OCI-LY1 (cell line): ENCODE results near the gene ATP6V0A1.

ENCODE experiments used
- EZH2 ChIP-seq: fragments of 200-600 bp; sonication (generic), shearing (Covaris generic); IDR thresholded peaks from 2 replicates; pipeline ENCODE4 v1.8.0; 2017; ENCODE audit warnings: borderline replicate concordance, mixed run types, mild to moderate bottlenecking, antibody characterized with exemption, low read length, moderate library complexity, mixed read lengths
- TF ChIP-seq, protein P1 (sequence below): fragments of 200-600 bp; sonication (generic), shearing (Covaris generic); IDR thresholded peaks from 2 replicates; pipeline ENCODE4 v1.5.1; 2017; ENCODE audit warnings: mild to moderate bottlenecking, antibody characterized with exemption, low read length, moderate library complexity, mixed read lengths

DNA sequence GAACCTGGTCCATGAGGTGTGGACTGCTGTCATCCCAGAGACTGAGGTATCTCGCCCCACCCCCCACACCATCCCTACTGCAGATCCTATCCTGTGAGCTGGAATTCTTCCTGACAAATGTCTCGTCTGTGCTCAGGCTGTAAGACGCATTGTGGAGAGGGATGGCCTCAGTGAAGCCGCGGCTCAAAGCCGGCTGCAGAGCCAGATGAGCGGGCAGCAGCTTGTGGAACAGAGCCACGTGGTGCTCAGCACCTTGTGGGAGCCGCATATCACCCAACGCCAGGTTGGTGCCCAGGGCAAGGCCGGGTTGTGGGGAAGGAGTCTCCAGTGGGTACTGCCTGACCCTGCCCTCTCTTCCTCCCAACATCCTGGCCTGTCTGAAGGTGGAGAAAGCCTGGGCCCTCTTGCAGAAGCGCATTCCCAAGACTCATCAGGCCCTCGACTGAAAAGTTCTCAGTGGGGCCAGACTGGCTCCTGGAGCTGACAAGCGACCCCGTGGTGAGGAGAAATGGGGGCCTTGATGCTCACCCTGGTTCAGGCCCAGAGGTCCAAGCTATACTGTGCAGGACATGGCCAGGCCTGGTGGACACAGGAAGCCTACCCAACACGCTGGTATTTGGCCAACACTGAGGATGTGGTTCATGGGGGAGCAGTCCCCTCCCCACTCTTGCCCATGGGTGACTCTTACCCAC is 107.0 kb downstream of the ATP6V0A1 start:
- TF ChIP-seq, protein P1, sequence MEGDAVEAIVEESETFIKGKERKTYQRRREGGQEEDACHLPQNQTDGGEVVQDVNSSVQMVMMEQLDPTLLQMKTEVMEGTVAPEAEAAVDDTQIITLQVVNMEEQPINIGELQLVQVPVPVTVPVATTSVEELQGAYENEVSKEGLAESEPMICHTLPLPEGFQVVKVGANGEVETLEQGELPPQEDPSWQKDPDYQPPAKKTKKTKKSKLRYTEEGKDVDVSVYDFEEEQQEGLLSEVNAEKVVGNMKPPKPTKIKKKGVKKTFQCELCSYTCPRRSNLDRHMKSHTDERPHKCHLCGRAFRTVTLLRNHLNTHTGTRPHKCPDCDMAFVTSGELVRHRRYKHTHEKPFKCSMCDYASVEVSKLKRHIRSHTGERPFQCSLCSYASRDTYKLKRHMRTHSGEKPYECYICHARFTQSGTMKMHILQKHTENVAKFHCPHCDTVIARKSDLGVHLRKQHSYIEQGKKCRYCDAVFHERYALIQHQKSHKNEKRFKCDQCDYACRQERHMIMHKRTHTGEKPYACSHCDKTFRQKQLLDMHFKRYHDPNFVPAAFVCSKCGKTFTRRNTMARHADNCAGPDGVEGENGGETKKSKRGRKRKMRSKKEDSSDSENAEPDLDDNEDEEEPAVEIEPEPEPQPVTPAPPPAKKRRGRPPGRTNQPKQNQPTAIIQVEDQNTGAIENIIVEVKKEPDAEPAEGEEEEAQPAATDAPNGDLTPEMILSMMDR: no peak
- TF ChIP-seq EZH2: no peak
